Smooth muscle cell (in vitro differentiated cells): Measurements from ENCODE around the gene EPRS1. TPM values are rescaled to one million over a fixed set of nuclear protein-coding genes. Genes with fewer than 3 reads are reported as not detected.

Source experiments
- DNase-seq: peaks from one replicate; lab custom pipeline; 2025; ENCODE audit not compliant: unreplicated experiment; lab: John Stamatoyannopoulos, UW
- H2AFZ ChIP-seq: fragments of 200-600 bp; sonication (generic); 2 replicates; pipeline ENCODE4 v1.6.0; 2016; ENCODE audit warnings: antibody characterized with exemption, low read depth, mild to moderate bottlenecking
- H3F3A ChIP-seq: fragments of 200-600 bp; sonication (generic); 2 replicates; pipeline ENCODE4 v1.6.0; 2017; ENCODE audit warnings: antibody characterized with exemption, low read depth
- H3K27ac ChIP-seq: fragments of 200-600 bp; sonication (generic); 2 replicates; pipeline ENCODE4 v1.5.1; 2016; ENCODE audit warnings: low read depth, mild to moderate bottlenecking
- H3K27me3 ChIP-seq: fragments of 200-600 bp; sonication (generic); 2 replicates; pipeline ENCODE4 v1.6.1; 2016; ENCODE audit warnings: low read depth, mild to moderate bottlenecking
- H3K36me3 ChIP-seq: fragments of 200-600 bp; sonication (generic); 2 replicates; pipeline ENCODE4 v1.5.1; 2016; ENCODE audit warnings: low read depth
- H3K4me1 ChIP-seq: fragments of 200-600 bp; sonication (generic); 2 replicates; pipeline ENCODE4 v1.5.1; 2016; ENCODE audit warnings: low read depth
- H3K4me2 ChIP-seq: fragments of 200-600 bp; sonication (generic); 2 replicates; pipeline ENCODE4 v1.6.0; 2016; ENCODE audit warnings: mild to moderate bottlenecking
- H3K4me3 ChIP-seq: fragments of 200-600 bp; sonication (generic); 2 replicates; pipeline ENCODE4 v1.5.1; 2016; ENCODE audit warnings: mild to moderate bottlenecking
- H3K79me2 ChIP-seq: fragments of 200-600 bp; sonication (generic); 2 replicates; pipeline ENCODE4 v1.6.0; 2016; ENCODE audit warnings: low read depth, mild to moderate bottlenecking
- H3K9ac ChIP-seq: fragments of 200-600 bp; sonication (generic); 2 replicates; pipeline ENCODE4 v1.6.0; 2016; ENCODE audit warnings: low read depth
- H3K9me3 ChIP-seq: fragments of 200-600 bp; sonication (generic); replicated peaks from 2 replicates; pipeline ENCODE4 v1.5.1; 2016; ENCODE audit warnings: low read depth
- H4K20me1 ChIP-seq: fragments of 200-600 bp; sonication (generic); 2 replicates; pipeline ENCODE4 v1.6.0; 2016; ENCODE audit warnings: low read depth
- WGBS: methylation state at CpG from one replicate; pipeline ENCODE4 v1.1.7; 2016; ENCODE audit warnings: low lambda C conversion rate; 5-methylcytosine and 5-hydroxymethylcytosine counted together
- polyA plus RNA-seq: library from polyadenylated mRNA; unstranded; fragments of >200 nt; fragmentation: Nextera tagmentation; extraction: Ambion mirVana; gene quantifications from 2 replicates; pipeline ENCODE4 v1.2.1, GENCODE V29; 2016
- total RNA-seq: library from RNA; depleted of rRNA; stranded (reverse); fragments of >200 nt; gene quantifications from 2 replicates; pipeline ENCODE4 v1.2.3, GENCODE V29; 2014
- TF ChIP-seq, protein P1 (sequence below): fragments of 200-600 bp; sonication (generic); IDR thresholded peaks from 2 replicates; pipeline ENCODE4 v1.5.1; 2017; ENCODE audit warnings: borderline replicate concordance, mild to moderate bottlenecking, antibody characterized with exemption; ENCODE audit not compliant: insufficient read depth, poor library complexity, severe bottlenecking

Gene EPRS1
- total and polyA plus RNA-seq, 2 experiments from 2014 or later: 40.2 to 79.4 TPM

GRCh38 chr1:220005489-220005888 is 40.8 kb downstream of the EPRS1 start:
- no peaks in the 10 kb centered on the region for H3K9me3 ChIP-seq
- no peak overlapping the region for H3K4me2 ChIP-seq
- H2AFZ ChIP-seq: no peak overlapping the region
- H3K27me3 ChIP-seq: no peaks in the 10 kb centered on the region
- H3K27ac ChIP-seq: no peak overlapping the region
- no peaks in the 10 kb centered on the region for H4K20me1 ChIP-seq
- 95% methylated on average over 5 of the region's 5 CpGs for WGBS
- no peaks in the 10 kb centered on the region for H3K4me1 ChIP-seq
- no peak overlapping the region for H3K9ac ChIP-seq
- TF ChIP-seq, protein P1, sequence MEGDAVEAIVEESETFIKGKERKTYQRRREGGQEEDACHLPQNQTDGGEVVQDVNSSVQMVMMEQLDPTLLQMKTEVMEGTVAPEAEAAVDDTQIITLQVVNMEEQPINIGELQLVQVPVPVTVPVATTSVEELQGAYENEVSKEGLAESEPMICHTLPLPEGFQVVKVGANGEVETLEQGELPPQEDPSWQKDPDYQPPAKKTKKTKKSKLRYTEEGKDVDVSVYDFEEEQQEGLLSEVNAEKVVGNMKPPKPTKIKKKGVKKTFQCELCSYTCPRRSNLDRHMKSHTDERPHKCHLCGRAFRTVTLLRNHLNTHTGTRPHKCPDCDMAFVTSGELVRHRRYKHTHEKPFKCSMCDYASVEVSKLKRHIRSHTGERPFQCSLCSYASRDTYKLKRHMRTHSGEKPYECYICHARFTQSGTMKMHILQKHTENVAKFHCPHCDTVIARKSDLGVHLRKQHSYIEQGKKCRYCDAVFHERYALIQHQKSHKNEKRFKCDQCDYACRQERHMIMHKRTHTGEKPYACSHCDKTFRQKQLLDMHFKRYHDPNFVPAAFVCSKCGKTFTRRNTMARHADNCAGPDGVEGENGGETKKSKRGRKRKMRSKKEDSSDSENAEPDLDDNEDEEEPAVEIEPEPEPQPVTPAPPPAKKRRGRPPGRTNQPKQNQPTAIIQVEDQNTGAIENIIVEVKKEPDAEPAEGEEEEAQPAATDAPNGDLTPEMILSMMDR: no peak
- DNase-seq: no peak
- no peak overlapping the region for H3K4me3 ChIP-seq
- peaks cover 35% of the 10 kb centered on the region for H3K36me3 ChIP-seq
- H3K79me2 ChIP-seq: no peaks in the 10 kb centered on the region
- no peaks in the 10 kb centered on the region for H3F3A ChIP-seq

DNA sequence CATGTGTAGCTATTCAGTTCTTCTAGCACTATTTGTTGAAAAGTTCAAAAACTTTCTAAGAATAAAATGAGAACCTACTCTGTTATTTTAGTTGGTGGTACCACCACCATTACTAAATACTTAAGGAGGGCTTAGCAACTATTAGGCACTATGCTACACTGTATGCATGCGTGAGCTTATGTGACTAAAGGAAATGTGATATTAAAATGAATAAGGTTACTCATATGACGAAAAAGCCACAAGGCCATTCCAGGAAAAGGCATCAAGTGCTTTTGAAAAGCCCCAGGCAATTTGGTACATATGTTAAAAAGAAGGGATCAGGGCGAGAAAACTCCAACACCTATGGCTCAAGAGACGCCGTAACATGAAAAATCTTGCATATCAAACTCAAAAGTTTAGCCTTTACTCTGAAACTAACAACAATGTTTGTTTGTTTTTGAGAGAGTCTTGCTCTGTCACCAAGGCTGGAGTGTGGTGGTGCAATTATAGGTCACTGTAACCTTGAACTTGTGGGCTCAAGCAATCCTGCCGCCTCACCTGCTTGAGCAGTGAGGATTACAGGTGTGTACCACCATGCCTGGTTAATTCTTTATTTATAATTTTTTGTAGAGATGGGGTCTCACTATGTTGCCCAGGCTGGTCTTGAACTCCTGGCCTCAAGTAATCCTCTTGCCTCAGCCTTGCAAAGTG is 42.5 kb downstream of the EPRS1 start:
- no peak overlapping the region for H3K4me3 ChIP-seq
- TF ChIP-seq, protein P1: no peak
- peaks cover 30% of the 10 kb centered on the region for H3K36me3 ChIP-seq
- no peaks in the 10 kb centered on the region for H3F3A ChIP-seq
- H4K20me1 ChIP-seq: no peaks in the 10 kb centered on the region
- H3K27me3 ChIP-seq: no peaks in the 10 kb centered on the region
- no peaks in the 10 kb centered on the region for H3K9me3 ChIP-seq
- 96% methylated on average over 6 of the region's 6 CpGs for WGBS
- H3K4me1 ChIP-seq: no peaks in the 10 kb centered on the region
- H3K27ac ChIP-seq: no peak overlapping the region
- no peaks in the 10 kb centered on the region for H3K79me2 ChIP-seq
- DNase-seq: no peak
- no peak overlapping the region for H3K4me2 ChIP-seq
- no peak overlapping the region for H2AFZ ChIP-seq
- H3K9ac ChIP-seq: no peak overlapping the region

GRCh38 chr1:220003015-220003414 is 43.3 kb downstream of the EPRS1 start:
- DNase-seq: no peak
- Histone ChIP-seq H2AFZ (no peak overlapping the region), H3K79me2 (no peaks in the 10 kb centered on the region), H3K4me2 (no peak overlapping the region), H3K9me3 (no peaks in the 10 kb centered on the region), H3F3A (no peaks in the 10 kb centered on the region), H3K36me3 (peaks cover 30% of the 10 kb centered on the region), H3K9ac (no peak overlapping the region), H3K4me1 (no peaks in the 10 kb centered on the region), H4K20me1 (no peaks in the 10 kb centered on the region), H3K27me3 (no peaks in the 10 kb centered on the region), H3K4me3 (no peak overlapping the region), H3K27ac (no peak overlapping the region)
- TF ChIP-seq, protein P1: no peak
- WGBS: 96% methylated on average over 1 of the region's 1 CpG

DNA sequence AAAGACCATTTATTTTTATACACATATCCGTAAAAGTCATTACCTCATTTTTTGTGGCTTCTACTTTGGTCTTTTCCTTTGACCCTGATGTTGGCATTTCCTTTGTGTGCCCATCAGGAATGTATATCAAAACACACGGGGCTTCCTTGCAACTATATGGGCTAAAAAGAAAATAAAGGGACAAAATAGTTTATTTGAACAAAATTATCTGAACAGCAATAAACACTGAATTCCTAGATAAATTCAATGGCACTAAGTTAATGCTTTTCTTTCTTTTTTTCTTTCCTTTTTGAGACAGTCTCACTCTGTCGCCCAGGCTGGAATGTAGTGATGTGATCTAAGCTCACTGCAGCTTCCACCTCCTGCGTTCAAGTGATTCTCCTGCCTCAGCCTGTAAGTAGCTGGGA is 45.2 kb downstream of the EPRS1 start:
- Histone ChIP-seq H3K27ac (no peak overlapping the region), H3K9ac (no peak overlapping the region), H2AFZ (no peak overlapping the region), H3K4me3 (no peak overlapping the region), H3F3A (no peaks in the 10 kb centered on the region), H4K20me1 (no peaks in the 10 kb centered on the region), H3K9me3 (no peaks in the 10 kb centered on the region), H3K79me2 (no peaks in the 10 kb centered on the region), H3K4me1 (no peaks in the 10 kb centered on the region), H3K27me3 (no peaks in the 10 kb centered on the region), H3K36me3 (peaks cover 34% of the 10 kb centered on the region), H3K4me2 (no peak overlapping the region)
- WGBS: 90% methylated on average over 4 of the region's 4 CpGs
- TF ChIP-seq, protein P1: no peak
- DNase-seq: no peak
